ENCODE measurements around the gene GM2A.

DNA sequence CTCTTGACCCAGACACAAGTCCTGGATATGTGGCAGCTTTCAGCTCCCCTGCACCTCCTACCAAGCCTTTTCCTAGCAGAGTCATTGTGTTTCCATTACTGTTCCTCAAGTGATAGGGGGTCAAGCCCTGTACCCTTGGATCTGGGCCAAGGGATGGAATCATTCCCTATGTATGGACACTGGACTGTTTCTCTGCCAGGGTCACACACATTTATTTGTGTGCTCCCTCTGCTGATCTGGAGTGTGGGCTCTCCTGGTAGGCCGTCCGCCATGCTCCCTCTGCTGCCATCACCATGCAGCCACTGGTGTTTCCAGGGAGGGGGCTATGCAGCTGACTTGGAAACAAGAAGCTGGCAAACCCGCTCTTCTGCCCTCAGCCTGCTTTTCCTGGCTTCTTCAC, 9.5 kb downstream of the GM2A start:
- TF ChIP-seq, protein P1, sequence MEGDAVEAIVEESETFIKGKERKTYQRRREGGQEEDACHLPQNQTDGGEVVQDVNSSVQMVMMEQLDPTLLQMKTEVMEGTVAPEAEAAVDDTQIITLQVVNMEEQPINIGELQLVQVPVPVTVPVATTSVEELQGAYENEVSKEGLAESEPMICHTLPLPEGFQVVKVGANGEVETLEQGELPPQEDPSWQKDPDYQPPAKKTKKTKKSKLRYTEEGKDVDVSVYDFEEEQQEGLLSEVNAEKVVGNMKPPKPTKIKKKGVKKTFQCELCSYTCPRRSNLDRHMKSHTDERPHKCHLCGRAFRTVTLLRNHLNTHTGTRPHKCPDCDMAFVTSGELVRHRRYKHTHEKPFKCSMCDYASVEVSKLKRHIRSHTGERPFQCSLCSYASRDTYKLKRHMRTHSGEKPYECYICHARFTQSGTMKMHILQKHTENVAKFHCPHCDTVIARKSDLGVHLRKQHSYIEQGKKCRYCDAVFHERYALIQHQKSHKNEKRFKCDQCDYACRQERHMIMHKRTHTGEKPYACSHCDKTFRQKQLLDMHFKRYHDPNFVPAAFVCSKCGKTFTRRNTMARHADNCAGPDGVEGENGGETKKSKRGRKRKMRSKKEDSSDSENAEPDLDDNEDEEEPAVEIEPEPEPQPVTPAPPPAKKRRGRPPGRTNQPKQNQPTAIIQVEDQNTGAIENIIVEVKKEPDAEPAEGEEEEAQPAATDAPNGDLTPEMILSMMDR (IDR thresholded peaks at IDR 0.05), result no peak
- TF ChIP-seq POLR2A (IDR thresholded peaks at IDR 0.05), result no peak
